GM13977 (cell line): Measurements from ENCODE around the gene MGLL.

Source experiments
- DNase-seq: peaks from one replicate; pipeline ENCODE4 v3.0.0; 2012; ENCODE audit warnings: low spot score
- CTCF ChIP-seq: IDR thresholded peaks from 2 replicates; pipeline ENCODE4 v1.5.1; 2012; ENCODE audit warnings: mild to moderate bottlenecking, control low read depth; ENCODE audit not compliant: insufficient read depth; ENCODE audit errors: extremely low read depth, missing control alignments
- in situ Hi-C: fragments of 300-500 bp; cut with MboI; formaldehyde crosslinking; loops from one replicate; pipeline ENCODE4 v1.12.0; 2022; ENCODE audit warnings: low sequenced_read_pairs, low pct_unique_long_range_greater_than_20kb, mixed read lengths, inconsistent platforms; ENCODE audit not compliant: unreplicated experiment

The MGLL gene

DNA sequence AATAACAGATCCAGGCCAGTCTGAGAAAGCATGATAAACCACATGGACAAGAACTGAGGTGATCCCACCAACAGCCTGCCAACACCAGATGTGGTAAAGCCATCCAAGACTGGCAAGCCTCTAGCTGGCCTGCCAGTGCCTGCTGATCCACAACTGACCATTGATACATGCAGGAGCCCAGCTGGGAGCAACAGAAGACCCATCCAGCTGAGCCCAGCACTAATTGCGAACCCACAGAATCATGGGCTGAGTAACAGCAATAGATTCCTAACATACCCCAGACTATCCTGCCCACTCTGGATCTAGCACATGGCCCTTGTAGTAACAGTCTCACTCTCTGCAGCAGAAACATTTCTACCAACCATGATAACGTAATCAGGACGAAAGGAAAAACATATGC is 10.6 kb downstream of the MGLL start:
- TF ChIP-seq CTCF, result no peak
- no peak for DNase-seq
- in situ Hi-C loops, result no loop called here

- in situ Hi-C loops, result no loop called here
Measured at GRCh38 chr3:127809611-127810010, 12.7 kb downstream of the MGLL start.

DNA sequence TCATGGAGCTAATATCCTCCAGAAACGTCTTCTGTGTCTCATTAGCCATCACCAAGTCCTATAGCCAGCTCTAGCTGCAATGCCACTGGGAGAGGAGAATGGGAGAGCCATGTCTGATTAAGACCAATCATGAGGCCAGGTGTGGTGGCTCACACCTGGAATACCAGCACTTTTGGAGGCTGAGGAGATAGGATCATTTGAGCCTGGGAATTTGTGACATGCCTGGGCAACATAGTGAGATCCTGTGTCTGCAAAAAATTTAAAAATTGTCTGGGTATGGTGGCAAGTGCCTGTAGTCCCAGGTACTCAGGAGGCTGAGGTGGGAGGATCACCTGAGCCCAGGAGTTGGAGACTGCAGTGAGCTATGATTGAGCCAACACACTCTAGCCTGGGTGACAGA is 13.1 kb downstream of the MGLL start:
- TF ChIP-seq CTCF, result no peak
- in situ Hi-C loops, result no loop called here
- DNase-seq, result no peak

More at GRCh38 chr3:127809611-127810010, 12.7 kb downstream of the MGLL start:
- no peak for DNase-seq
- TF ChIP-seq CTCF, result no peak

GRCh38 chr3:127808197-127808596 is 14.1 kb downstream of the MGLL start:
- in situ Hi-C loops, result no loop called here
- DNase-seq, result peak; percentile 56
- no peak for TF ChIP-seq CTCF

- in situ Hi-C loops, result no loop called here
- no peak for DNase-seq
- no peak for TF ChIP-seq CTCF
Measured at GRCh38 chr3:127805026-127805753, 17.1 kb downstream of the MGLL start.

GRCh38 chr3:127804141-127804540 is 18.2 kb downstream of the MGLL start:
- no peak for TF ChIP-seq CTCF
- in situ Hi-C loops, result no loop called here
- DNase-seq, result no peak
